ENCODE results near the gene AP1M1.

AP1M1 gene

DNA sequence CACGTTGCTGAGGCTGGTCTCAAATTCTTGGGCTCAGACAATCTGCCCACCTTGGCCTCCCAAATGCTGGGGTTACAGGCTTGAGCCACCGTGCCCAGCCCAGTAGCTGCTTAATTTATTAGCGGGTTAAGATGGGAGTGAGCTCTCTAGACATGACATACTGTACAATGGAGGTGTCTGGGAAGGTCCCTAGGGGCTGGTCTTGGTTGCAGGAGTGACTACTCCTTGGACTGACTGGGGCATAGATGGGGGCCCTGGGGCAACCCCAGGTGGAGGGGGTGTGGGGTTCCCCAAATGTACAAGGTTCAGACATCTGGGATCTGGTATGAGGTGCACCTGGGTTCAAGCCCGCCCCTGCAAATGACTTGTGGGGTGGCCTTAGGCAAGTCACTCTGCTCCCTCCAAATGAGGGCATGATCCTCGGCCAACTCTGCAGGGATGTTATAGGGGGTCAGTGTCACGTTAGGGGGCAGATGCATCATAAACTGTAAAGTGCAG lies 37.2 kb upstream of the AP1M1 start:
- Histone ChIP-seq H4K20me1 (ENCODE audit: insufficient read depth, low read length) (0 out of 2 replicates have a peak, but pooled peaks cover 5% of the 10 kb centered on the region), H3K4me3 (ENCODE audit: low read length) (no peak overlapping the region), H3K36me3 (replicated peaks; ENCODE audit: low read depth, low read length) (peaks cover 28% of the 10 kb centered on the region), H3K27me3 (ENCODE audit: low read depth, low read length) (no peaks in the 10 kb centered on the region), H3K4me1 (ENCODE audit: low read length) (peaks cover 21% of the 10 kb centered on the region), H3K9ac (ENCODE audit: low read length) (no peak overlapping the region), H2AFZ (ENCODE audit: low read depth, low read length) (no peak overlapping the region), H3K9me3 (ENCODE audit: insufficient read depth, low read length) (no peaks in the 10 kb centered on the region), H3K4me2 (ENCODE audit: low read length) (no peak overlapping the region), H3K27ac (ENCODE audit: low read length) (no peak overlapping the region), H3K79me2 (ENCODE audit: low read length) (no peaks in the 10 kb centered on the region)
- no peak for TF ChIP-seq EZH2phosphoT487 (IDR thresholded peaks at IDR 0.05; ENCODE audit: low read depth)
- TF ChIP-seq, protein P1, sequence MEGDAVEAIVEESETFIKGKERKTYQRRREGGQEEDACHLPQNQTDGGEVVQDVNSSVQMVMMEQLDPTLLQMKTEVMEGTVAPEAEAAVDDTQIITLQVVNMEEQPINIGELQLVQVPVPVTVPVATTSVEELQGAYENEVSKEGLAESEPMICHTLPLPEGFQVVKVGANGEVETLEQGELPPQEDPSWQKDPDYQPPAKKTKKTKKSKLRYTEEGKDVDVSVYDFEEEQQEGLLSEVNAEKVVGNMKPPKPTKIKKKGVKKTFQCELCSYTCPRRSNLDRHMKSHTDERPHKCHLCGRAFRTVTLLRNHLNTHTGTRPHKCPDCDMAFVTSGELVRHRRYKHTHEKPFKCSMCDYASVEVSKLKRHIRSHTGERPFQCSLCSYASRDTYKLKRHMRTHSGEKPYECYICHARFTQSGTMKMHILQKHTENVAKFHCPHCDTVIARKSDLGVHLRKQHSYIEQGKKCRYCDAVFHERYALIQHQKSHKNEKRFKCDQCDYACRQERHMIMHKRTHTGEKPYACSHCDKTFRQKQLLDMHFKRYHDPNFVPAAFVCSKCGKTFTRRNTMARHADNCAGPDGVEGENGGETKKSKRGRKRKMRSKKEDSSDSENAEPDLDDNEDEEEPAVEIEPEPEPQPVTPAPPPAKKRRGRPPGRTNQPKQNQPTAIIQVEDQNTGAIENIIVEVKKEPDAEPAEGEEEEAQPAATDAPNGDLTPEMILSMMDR (IDR thresholded peaks at IDR 0.05; ENCODE audit: low read depth, low read length) = no peak

- H3K4me1 ChIP-seq (ENCODE audit: low read length) = peaks cover 15% of the 10 kb centered on the region; the same call in 1 of the 2 replicates
- H3K9ac ChIP-seq (ENCODE audit: low read length) = no peak overlapping the region
- H3K9me3 ChIP-seq (ENCODE audit: insufficient read depth, low read length) = no peaks in the 10 kb centered on the region
- peaks cover 23% of the 10 kb centered on the region for H3K36me3 ChIP-seq (replicated peaks; ENCODE audit: low read depth, low read length)
- no peaks in the 10 kb centered on the region for H3K79me2 ChIP-seq (ENCODE audit: low read length)
- no peak overlapping the region for H3K27ac ChIP-seq (ENCODE audit: low read length)
- H3K27me3 ChIP-seq (ENCODE audit: low read depth, low read length) = no peaks in the 10 kb centered on the region
- no peak overlapping the region for H3K4me2 ChIP-seq (ENCODE audit: low read length)
- H4K20me1 ChIP-seq (ENCODE audit: insufficient read depth, low read length) = 0 out of 2 replicates have a peak, but pooled peaks cover 5% of the 10 kb centered on the region
- H2AFZ ChIP-seq (ENCODE audit: low read depth, low read length) = no peak overlapping the region
- no peak overlapping the region for H3K4me3 ChIP-seq (ENCODE audit: low read length)
- TF ChIP-seq EZH2phosphoT487 (IDR thresholded peaks at IDR 0.05; ENCODE audit: low read depth) = no peak
- TF ChIP-seq, protein P1 (IDR thresholded peaks at IDR 0.05; ENCODE audit: low read depth, low read length) = no peak
Measured at GRCh38 chr19:16160943-16161560, 36.7 kb upstream of the AP1M1 start.

DNA sequence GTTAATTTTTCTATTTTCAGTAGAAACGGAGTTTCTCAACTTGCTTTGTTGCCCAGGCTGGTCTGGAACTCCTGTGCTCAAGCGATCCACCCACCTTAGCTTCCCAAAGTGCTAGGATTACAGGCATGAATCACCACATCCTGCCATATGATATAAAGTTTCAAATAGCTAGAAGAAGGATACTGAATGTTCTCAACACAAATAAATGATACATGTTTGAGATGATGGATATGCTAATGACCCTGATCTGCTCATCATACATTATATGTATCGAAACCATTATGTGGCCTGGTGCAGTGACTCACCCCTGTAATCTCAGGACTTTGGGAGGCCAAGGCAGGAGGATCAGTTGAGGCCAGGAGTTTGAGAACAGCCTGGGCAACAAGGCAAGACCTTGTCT lies 35.9 kb upstream of the AP1M1 start:
- TF ChIP-seq, protein P1 (IDR thresholded peaks at IDR 0.05; ENCODE audit: low read depth, low read length) = no peak
- TF ChIP-seq EZH2phosphoT487 (IDR thresholded peaks at IDR 0.05; ENCODE audit: low read depth) = no peak
- H3K9me3 ChIP-seq (ENCODE audit: insufficient read depth, low read length) = no peaks in the 10 kb centered on the region
- H3K4me1 ChIP-seq (ENCODE audit: low read length) = peaks cover 14% of the 10 kb centered on the region; the same call in 1 of the 2 replicates
- no peak overlapping the region for H3K9ac ChIP-seq (ENCODE audit: low read length)
- H4K20me1 ChIP-seq (ENCODE audit: insufficient read depth, low read length) = 0 out of 2 replicates have a peak, but pooled peaks cover 5% of the 10 kb centered on the region
- H2AFZ ChIP-seq (ENCODE audit: low read depth, low read length) = no peak overlapping the region
- no peak overlapping the region for H3K4me3 ChIP-seq (ENCODE audit: low read length)
- peaks cover 16% of the 10 kb centered on the region for H3K36me3 ChIP-seq (replicated peaks; ENCODE audit: low read depth, low read length)
- H3K79me2 ChIP-seq (ENCODE audit: low read length) = no peaks in the 10 kb centered on the region
- H3K27me3 ChIP-seq (ENCODE audit: low read depth, low read length) = no peaks in the 10 kb centered on the region
- H3K4me2 ChIP-seq (ENCODE audit: low read length) = no peak overlapping the region
- no peak overlapping the region for H3K27ac ChIP-seq (ENCODE audit: low read length)

GRCh38 chr19:16164222-16164890 lies 33.4 kb upstream of the AP1M1 start:
- Histone ChIP-seq H3K27ac (ENCODE audit: low read length) (no peak overlapping the region), H2AFZ (ENCODE audit: low read depth, low read length) (no peak overlapping the region), H3K4me1 (ENCODE audit: low read length) (peaks cover 36% of the 10 kb centered on the region), H3K79me2 (ENCODE audit: low read length) (no peaks in the 10 kb centered on the region), H3K9me3 (ENCODE audit: insufficient read depth, low read length) (no peaks in the 10 kb centered on the region), H3K9ac (ENCODE audit: low read length) (no peak overlapping the region), H3K36me3 (replicated peaks; ENCODE audit: low read depth, low read length) (peaks cover 5% of the 10 kb centered on the region), H4K20me1 (ENCODE audit: insufficient read depth, low read length) (no peaks in the 10 kb centered on the region), H3K27me3 (ENCODE audit: low read depth, low read length) (no peaks in the 10 kb centered on the region), H3K4me3 (ENCODE audit: low read length) (no peak overlapping the region), H3K4me2 (ENCODE audit: low read length) (no peak overlapping the region)
- TF ChIP-seq EZH2phosphoT487 (IDR thresholded peaks at IDR 0.05; ENCODE audit: low read depth) = no peak
- TF ChIP-seq, protein P1 (IDR thresholded peaks at IDR 0.05; ENCODE audit: low read depth, low read length) = no peak

All from OCI-LY3 (cell line).